SK-N-SH (cell line): ENCODE data around the gene PPP1R12A. TPM values are rescaled to one million over a fixed set of nuclear protein-coding genes. Genes with fewer than 3 reads are reported as not detected.

Source experiments
- CTCF ChIA-PET: fragments of 300-600, 350-600 bp; formaldehyde crosslinking; extraction: SDS; loops from one replicate; lab custom pipeline; 2021; lab: Yijun Ruan, JAX
- POLR2A ChIA-PET: fragments of 350-600 bp; sonication (Branson Sonifier 250); formaldehyde crosslinking; extraction: SDS; loops from one replicate; lab custom pipeline; 2020; ENCODE audit warnings: antibody characterized with exemption, inconsistent platforms; lab: Yijun Ruan, JAX
- DNase-seq: peaks from one replicate; pipeline ENCODE4 v3.0.0; 2012
- H2AFZ ChIP-seq: fragments of 200-600 bp; sonication (generic); 2 replicates; pipeline ENCODE4 v1.8.1; 2016; ENCODE audit warnings: antibody characterized with exemption, mild to moderate bottlenecking, low read depth
- H3F3A ChIP-seq: fragments of 200-600 bp; sonication (generic); replicated peaks from 2 replicates; pipeline ENCODE3; 2016; ENCODE audit warnings: antibody characterized with exemption, mild to moderate bottlenecking; ENCODE audit not compliant: insufficient read depth
- H3K27ac ChIP-seq, 2 experiments: fragments of 200-500 bp in 1 of 2; fragments of 200-600 bp in 1 of 2; sonication (Bioruptor generic) in 1 of 2; sonication (generic), shearing (Covaris generic) in 1 of 2; 2 replicates each; pipeline versions ENCODE4 v1.5.1 to v1.6.1; 2014 to 2016; ENCODE audit warnings: low read depth in 2 of 2, inconsistent platforms in 1 of 2, low read length in 1 of 2, mild to moderate bottlenecking in 1 of 2, mixed read lengths in 1 of 2
- H3K27me3 ChIP-seq: fragments of 200-600 bp; sonication (generic), shearing (Covaris generic); 2 replicates; pipeline ENCODE4 v1.6.1; 2016; ENCODE audit warnings: mixed run types; ENCODE audit not compliant: insufficient read depth
- H3K36me3 ChIP-seq, 2 experiments: fragments of 200-500 bp in 1 of 2; fragments of 200-600 bp in 1 of 2; sonication (Bioruptor generic) in 1 of 2; sonication (generic) in 1 of 2; replicated peaks in 1 of 2; 2 replicates each; pipeline versions ENCODE3 to v1.5.1; 2014 to 2016; ENCODE audit warnings: low read length in 1 of 2, mild to moderate bottlenecking in 1 of 2; ENCODE audit not compliant: insufficient read depth in 2 of 2, control insufficient read depth in 1 of 2
- H3K4me1 ChIP-seq, 2 experiments: fragments of 200-500 bp in 1 of 2; fragments of 200-600 bp in 1 of 2; sonication (Bioruptor generic) in 1 of 2; sonication (generic), shearing (Covaris generic) in 1 of 2; 2 replicates each; pipeline versions ENCODE4 v1.5.1 to v1.6.1; 2014 to 2016; ENCODE audit warnings: low read depth in 1 of 2, low read length in 1 of 2, mixed run types in 1 of 2; ENCODE audit not compliant: insufficient read depth in 2 of 2, control insufficient read depth in 1 of 2
- H3K4me2 ChIP-seq: fragments of 200-600 bp; sonication (generic), shearing (Covaris generic); 2 replicates; pipeline ENCODE4 v1.6.1; 2017; ENCODE audit warnings: mixed run types
- H3K4me3 ChIP-seq, 2 experiments: fragments of 200-500 bp in 1 of 2; fragments of 200-600 bp in 1 of 2; sonication (Bioruptor generic) in 1 of 2; sonication (generic), shearing (Covaris generic) in 1 of 2; 2 replicates each; pipeline versions ENCODE4 v1.5.1 to v1.8.1; 2014 to 2016; ENCODE audit warnings: low read depth in 2 of 2, inconsistent platforms in 1 of 2, low read length in 1 of 2, mild to moderate bottlenecking in 1 of 2, mixed read lengths in 1 of 2, moderate library complexity in 1 of 2
- H3K79me2 ChIP-seq: fragments of 200-600 bp; sonication (generic); 2 replicates; pipeline ENCODE4 v1.8.1; 2017; ENCODE audit warnings: mild to moderate bottlenecking; ENCODE audit not compliant: insufficient read depth
- H3K9ac ChIP-seq: fragments of 200-600 bp; sonication (generic); 2 replicates; pipeline ENCODE4 v1.6.1; 2017; ENCODE audit warnings: mixed run types
- H3K9me2 ChIP-seq: fragments of 200-600 bp; sonication (generic); 2 replicates; pipeline ENCODE4 v1.6.1; 2017; ENCODE audit warnings: mixed run types
- H3K9me3 ChIP-seq: fragments of 200-600 bp; sonication (generic); 2 replicates; pipeline ENCODE4 v1.6.1; 2017; ENCODE audit warnings: mixed run types, mild to moderate bottlenecking, moderate library complexity
- H4K20me1 ChIP-seq: fragments of 200-600 bp; sonication (generic); 2 replicates; pipeline ENCODE4 v1.6.1; 2017; ENCODE audit warnings: mild to moderate bottlenecking, mixed run types; ENCODE audit not compliant: insufficient read depth
- CTCF ChIP-seq: fragments of 200-600 bp; sonication (generic); IDR thresholded peaks from 2 replicates; pipeline ENCODE4 v1.6.1; 2017; ENCODE audit warnings: antibody characterized with exemption, mild to moderate bottlenecking, moderate library complexity
- ELF1 ChIP-seq: IDR thresholded peaks from 2 replicates; pipeline ENCODE4 v1.4.0; 2012
- FOXJ3 ChIP-seq: sonication (generic); formaldehyde crosslinking; IDR thresholded peaks from 2 replicates; pipeline ENCODE4 v1.5.1; 2020; ENCODE audit warnings: mild to moderate bottlenecking, missing genetic modification reagents
- FOXM1 ChIP-seq: IDR thresholded peaks from 2 replicates; pipeline ENCODE4 v1.4.0; 2012; ENCODE audit warnings: low read depth, mild to moderate bottlenecking
- GABPA ChIP-seq: IDR thresholded peaks from 2 replicates; pipeline ENCODE4 v1.4.0; 2012; ENCODE audit warnings: low read depth, mild to moderate bottlenecking
- GATA2 ChIP-seq: sonication (generic); formaldehyde crosslinking; IDR thresholded peaks from 2 replicates; pipeline ENCODE4 v1.5.0; 2020; ENCODE audit warnings: mild to moderate bottlenecking, missing genetic modification reagents
- JUND ChIP-seq: IDR thresholded peaks from 2 replicates; pipeline ENCODE4 v1.4.0; 2012
- MAX ChIP-seq: IDR thresholded peaks from 2 replicates; pipeline ENCODE4 v1.4.0; 2012; ENCODE audit warnings: low read depth
- MEF2A ChIP-seq: IDR thresholded peaks from 2 replicates; pipeline ENCODE4 v1.4.0; 2012; ENCODE audit warnings: low read depth, borderline replicate concordance
- RAD21 ChIP-seq: IDR thresholded peaks from 2 replicates; pipeline ENCODE4 v1.6.1; 2012; ENCODE audit warnings: mild to moderate bottlenecking, low read length
- REST ChIP-seq: IDR thresholded peaks from 2 replicates; pipeline ENCODE4 v1.6.1; 2012; ENCODE audit warnings: mild to moderate bottlenecking, low read depth, low read length, moderate library complexity
- SMC3 ChIP-seq: IDR thresholded peaks from 2 replicates; pipeline ENCODE4 v1.6.1; 2012; ENCODE audit warnings: low read depth, low read length, improper control_type of control experiment
- TCF12 ChIP-seq: IDR thresholded peaks from 2 replicates; pipeline ENCODE4 v1.4.0; 2012
- TEAD4 ChIP-seq: IDR thresholded peaks from 2 replicates; pipeline ENCODE4 v1.4.0; 2012; ENCODE audit warnings: mild to moderate bottlenecking, borderline replicate concordance; ENCODE audit not compliant: insufficient read depth
- USF1 ChIP-seq: IDR thresholded peaks from 2 replicates; pipeline ENCODE4 v1.4.0; 2012; ENCODE audit warnings: low read depth, borderline replicate concordance
- ZBTB33 ChIP-seq: IDR thresholded peaks from 2 replicates; pipeline ENCODE4 v1.4.0; 2012; ENCODE audit warnings: low read depth, borderline replicate concordance
- WGBS: methylation state at CpG from one replicate; pipeline ENCODE4 v1.1.6; 2017; ENCODE audit warnings: low lambda C conversion rate; 5-methylcytosine and 5-hydroxymethylcytosine counted together
- polyA plus RNA-seq, 3 experiments: library from polyadenylated mRNA; depleted of rRNA; stranded (reverse); fragments of >200 nt; gene quantifications; 2 replicates each; pipeline ENCODE4 v1.2.3, GENCODE V29; 2012

PPP1R12A gene
- polyA plus RNA-seq, 1 of the 3 experiments (the other 2 are of a cell fraction): 26.0 TPM

GRCh38 chr12:79769189-79769859, 165.6 kb downstream of the PPP1R12A start:
- H3K4me2 ChIP-seq: no peak overlapping the region
- no peaks in the 10 kb centered on the region for H3K9me3 ChIP-seq
- H3K9ac ChIP-seq: no peak overlapping the region
- no peaks in the 10 kb centered on the region for H3K9me2 ChIP-seq
- no peak for DNase-seq
- H3K36me3 ChIP-seq: peaks cover 13 to 18% of the 10 kb centered on the region in 2 experiments
- H3K79me2 ChIP-seq: no peaks in the 10 kb centered on the region
- no peaks in the 10 kb centered on the region for H4K20me1 ChIP-seq
- no peak overlapping the region for H3K4me3 ChIP-seq
- no peak for TF ChIP-seq FOXJ3 (CRISPR knock-in tag)
- TF ChIP-seq TEAD4: no peak
- no peak for TF ChIP-seq MAX
- TF ChIP-seq REST: no peak
- no peak for TF ChIP-seq GATA2
- TF ChIP-seq ZBTB33: no peak
- TF ChIP-seq FOXM1: no peak
- no peak for TF ChIP-seq ELF1
- no peak for TF ChIP-seq GABPA
- TF ChIP-seq SMC3: no peak
- TF ChIP-seq CTCF: no peak
- no peak for TF ChIP-seq USF1
- TF ChIP-seq TCF12: no peak
- TF ChIP-seq RAD21: no peak
- TF ChIP-seq JUND: no peak
- TF ChIP-seq MEF2A: no peak
- H2AFZ ChIP-seq: no peak overlapping the region
- H3K27me3 ChIP-seq: no peaks in the 10 kb centered on the region
- ChIA-PET CTCF (no interaction called here), POLR2A (no interaction called here)
- H3K27ac ChIP-seq: no peak overlapping the region
- peaks cover 9% of the 10 kb centered on the region for H3F3A ChIP-seq
- H3K4me1 ChIP-seq: no peaks in the 10 kb centered on the region
- WGBS: 91% methylated on average over 5 of the region's 5 CpGs
